Keratinocyte (primary cell): ENCODE results near the gene PTMA. TPM values are rescaled to one million over a fixed set of nuclear protein-coding genes. Genes with fewer than 3 reads are reported as not detected.
"Not testable (repeated sequence)": the region's sequence is repeated elsewhere in the genome, so short reads cannot be mapped to it uniquely, and the experiment has no call there.

ENCODE experiments used
- DNase-seq: peaks from one replicate; pipeline ENCODE4 v3.0.0-alpha.2; 2011; ENCODE audit warnings: low read depth, missing footprints, low spot score
- FAIRE-seq: peaks from 2 replicates; lab custom pipeline; 2011; peaks lifted over from hg19 to GRCh38; lab: Jason Lieb, UNC
- H2AFZ ChIP-seq: 2 replicates; pipeline ENCODE4 v1.6.0; 2012; ENCODE audit warnings: low read length, control low read depth, inconsistent platforms; ENCODE audit not compliant: control insufficient read depth
- H3K27ac ChIP-seq: 2 replicates; pipeline ENCODE4 v1.5.1; 2011; ENCODE audit warnings: low read length; ENCODE audit not compliant: control insufficient read depth, insufficient read depth
- H3K27me3 ChIP-seq: 3 replicates; pipeline ENCODE4 v1.6.0; 2011; ENCODE audit warnings: low read length; ENCODE audit not compliant: control insufficient read depth, insufficient read depth; ENCODE audit errors: extremely low read depth
- H3K36me3 ChIP-seq, 2 experiments: 2 replicates in 1 of 2; 3 replicates in 1 of 2; pipeline ENCODE4 v1.5.1; 2011; ENCODE audit warnings: low read length in 2 of 2, mild to moderate bottlenecking in 1 of 2; ENCODE audit not compliant: control insufficient read depth in 2 of 2, insufficient read depth in 2 of 2; ENCODE audit errors: extremely low read depth in 1 of 2
- H3K4me1 ChIP-seq: 3 replicates; pipeline ENCODE4 v1.5.1; 2011; ENCODE audit warnings: low read length; ENCODE audit not compliant: control insufficient read depth, insufficient read depth; ENCODE audit errors: extremely low read depth
- H3K4me2 ChIP-seq: 3 replicates; pipeline ENCODE4 v1.6.0; 2011; ENCODE audit warnings: low read depth, low read length; ENCODE audit not compliant: control insufficient read depth, insufficient read depth; ENCODE audit errors: extremely low read depth
- H3K4me3 ChIP-seq, 3 experiments: fragments of 200-600 bp in 1 of 3; sonication (generic) in 1 of 3; 2 replicates in 2 of 3; 3 replicates in 1 of 3; pipeline ENCODE4 v1.5.1; 2011 to 2016; ENCODE audit warnings: low read length in 3 of 3, mild to moderate bottlenecking in 3 of 3, control low read depth in 2 of 3, inconsistent platforms in 1 of 3, low read depth in 1 of 3, mixed read lengths in 1 of 3, mixed run types in 1 of 3, moderate library complexity in 1 of 3; ENCODE audit not compliant: control insufficient read depth in 2 of 3, insufficient read depth in 2 of 3; ENCODE audit errors: extremely low read depth in 1 of 3
- H3K79me2 ChIP-seq: 2 replicates; pipeline ENCODE4 v1.6.0; 2012; ENCODE audit warnings: low read length; ENCODE audit not compliant: control insufficient read depth, insufficient read depth
- H3K9ac ChIP-seq: 3 replicates; pipeline ENCODE4 v1.6.0; 2011; ENCODE audit warnings: low read length; ENCODE audit not compliant: control insufficient read depth, insufficient read depth; ENCODE audit errors: extremely low read depth
- H3K9me1 ChIP-seq: 3 replicates; pipeline ENCODE4 v1.6.0; 2011; ENCODE audit warnings: low read length; ENCODE audit not compliant: control insufficient read depth, insufficient read depth; ENCODE audit errors: extremely low read depth
- H3K9me3 ChIP-seq: 2 replicates; pipeline ENCODE4 v1.5.1; 2012; ENCODE audit warnings: low read depth, low read length; ENCODE audit not compliant: control insufficient read depth
- H4K20me1 ChIP-seq: 3 replicates; pipeline ENCODE4 v1.6.0; 2011; ENCODE audit warnings: low read length; ENCODE audit not compliant: control insufficient read depth, insufficient read depth; ENCODE audit errors: extremely low read depth
- CTCF ChIP-seq, 3 experiments: IDR thresholded peaks in 1 of 3; conservative IDR thresholded peaks in 1 of 3; optimal IDR thresholded peaks in 1 of 3; 2 replicates in 2 of 3; 3 replicates in 1 of 3; pipeline versions ENCODE3 to v1.5.1; 2011; ENCODE audit warnings: low read length in 3 of 3, mild to moderate bottlenecking in 3 of 3, moderate library complexity in 2 of 3, control low read depth in 1 of 3, inconsistent platforms in 1 of 3; ENCODE audit not compliant: insufficient read depth in 2 of 3; ENCODE audit errors: extremely low read depth in 1 of 3
- EZH2 ChIP-seq: IDR thresholded peaks from one replicate; pipeline ENCODE4 v1.6.1; 2012; ENCODE audit warnings: inconsistent platforms, mild to moderate bottlenecking, low read length, moderate library complexity
- dilution Hi-C: fragments of 300-500 bp; cut with MboI; formaldehyde crosslinking; loops from one replicate; pipeline ENCODE4 v1.7.0; 2020; ENCODE audit warnings: low sequenced_read_pairs; ENCODE audit not compliant: extremely low pct_ligation_motif_present
- polyA plus RNA-seq, 5 experiments: library from polyadenylated mRNA; depleted of rRNA in 3 of 5; stranded (reverse) in 3 of 5; stranded (forward) in 1 of 5; unstranded in 1 of 5; fragments of >200 nt; gene quantifications; 1 replicate in 1 of 5; 2 replicates in 3 of 5; 3 replicates in 1 of 5; pipeline versions ENCODE4 v1.2.1 to v1.2.3, GENCODE V29; 2011 to 2012; ENCODE audit warnings: missing spikeins in 2 of 5, low read depth in 1 of 5, low replicate concordance in 1 of 5

Gene PTMA
- polyA plus RNA-seq, 1 donor (not counting 4 experiments of a cell fraction or from before 2014, with no cell fraction given) = 598 TPM

DNA sequence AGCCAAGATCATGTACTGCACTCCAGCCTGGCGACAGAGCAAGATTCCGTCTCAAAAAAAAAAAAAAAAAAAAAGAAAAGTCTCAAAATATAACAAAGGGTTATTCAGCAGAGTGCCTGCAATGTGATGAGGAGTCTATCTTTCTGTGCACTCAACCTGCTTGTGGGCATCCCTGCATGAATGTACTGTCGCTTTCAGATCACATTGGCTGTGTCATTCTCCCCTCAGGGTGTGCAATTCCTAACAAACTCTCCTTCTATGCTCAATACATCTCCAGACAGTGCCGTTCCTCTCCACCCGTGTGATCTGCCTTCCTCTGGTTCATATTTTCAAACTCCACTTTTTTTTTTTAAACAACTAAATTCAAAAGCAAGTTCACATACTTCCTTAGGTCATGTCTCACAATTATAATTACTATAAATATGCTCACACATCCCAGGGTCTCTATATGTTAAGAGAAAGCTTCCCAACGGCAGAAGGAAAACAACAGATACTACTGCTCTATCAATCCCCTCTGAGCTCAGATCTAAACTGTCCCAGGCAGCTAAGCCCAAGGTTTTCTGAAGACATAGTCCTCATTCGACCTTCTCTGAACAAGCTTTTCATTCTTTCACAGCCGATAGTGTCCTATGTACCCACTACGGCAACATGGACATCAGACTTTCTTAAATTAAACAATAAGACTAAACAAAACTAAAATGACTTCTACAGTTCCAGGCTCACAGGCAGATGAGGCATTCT, 35.2 kb downstream of the PTMA start:
- no peak overlapping the region for H3K9ac ChIP-seq
- no peaks in the 10 kb centered on the region for H3K79me2 ChIP-seq
- DNase-seq (no peak), FAIRE-seq (no peak)
- no peak overlapping the region for H3K27ac ChIP-seq
- no peak overlapping the region for H3K4me3 ChIP-seq
- no peak for TF ChIP-seq EZH2
- TF ChIP-seq CTCF (optimal IDR thresholded peaks at IDR 0.05 in 1 of 3, IDR thresholded peaks at IDR 0.05 in 1 of 3, conservative IDR thresholded peaks at IDR 0.05 in 1 of 3; ENCODE audit: extremely low read depth in 1 of 3, insufficient read depth in 2 of 3, low read length in 3 of 3) = no peak
- H3K36me3 ChIP-seq = no peaks in the 10 kb centered on the region
- H3K27me3 ChIP-seq = peaks cover 4% of the 10 kb centered on the region
- dilution Hi-C loops = no loop called here
- no peaks in the 10 kb centered on the region for H3K4me1 ChIP-seq
- no peak overlapping the region for H3K4me2 ChIP-seq
- H3K9me3 ChIP-seq = no peaks in the 10 kb centered on the region
- H2AFZ ChIP-seq = no peak overlapping the region
- no peaks in the 10 kb centered on the region for H4K20me1 ChIP-seq
- no peaks in the 10 kb centered on the region for H3K9me1 ChIP-seq

GRCh38 chr2:231745303-231746038, 37.1 kb downstream of the PTMA start:
- dilution Hi-C loops = no loop called here
- FAIRE-seq = no peak

DNA sequence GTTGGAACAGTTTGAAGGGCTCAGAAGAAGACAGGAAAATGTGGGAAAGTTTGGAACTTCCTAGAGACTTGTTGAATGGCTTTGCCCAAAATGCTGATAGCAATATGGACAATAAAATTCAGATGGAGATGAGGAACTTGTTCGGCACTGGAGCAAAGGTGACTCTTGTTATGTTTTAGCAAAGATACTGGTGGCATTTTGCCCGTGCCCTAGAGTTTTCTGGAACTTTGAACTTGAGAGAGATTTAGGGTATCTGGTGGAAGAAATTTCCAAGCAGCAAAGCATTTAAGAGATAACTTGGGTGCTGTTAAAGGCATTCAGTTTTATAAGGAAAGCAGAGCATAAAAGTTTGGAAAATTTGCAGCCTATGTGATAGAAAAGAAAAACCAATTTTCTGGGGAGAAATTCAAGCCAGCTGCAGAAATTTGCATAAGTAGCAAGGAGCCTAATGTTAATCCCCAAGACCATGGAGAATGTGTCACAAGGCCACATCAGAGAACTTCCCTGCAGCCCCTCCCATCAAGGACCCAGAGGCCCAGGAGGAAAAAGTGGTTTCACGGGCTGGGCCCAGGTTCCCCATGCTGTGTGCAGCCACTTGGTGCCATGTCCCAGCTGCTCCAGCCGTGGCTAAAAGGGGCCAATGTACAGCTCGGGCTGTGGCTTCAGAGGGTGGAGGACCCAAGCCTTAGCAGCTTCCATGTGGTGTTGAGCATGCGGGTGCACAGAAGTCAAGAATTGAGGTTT, 40.0 kb downstream of the PTMA start:
- FAIRE-seq, DNase-seq, H3K9me3 ChIP-seq, H3K27ac ChIP-seq, H3K79me2 ChIP-seq, H3K27me3 ChIP-seq, H2AFZ ChIP-seq, dilution Hi-C loops, H3K4me1 ChIP-seq, H3K36me3 ChIP-seq, H4K20me1 ChIP-seq, H3K4me2 ChIP-seq, H3K9ac ChIP-seq, H3K9me1 ChIP-seq, H3K4me3 ChIP-seq: not testable (repeated sequence)

More at GRCh38 chr2:231745303-231746038, 37.1 kb downstream of the PTMA start:
- no peaks in the 10 kb centered on the region for H3K9me3 ChIP-seq
- H3K79me2 ChIP-seq = no peaks in the 10 kb centered on the region
- H3K4me2 ChIP-seq = no peak overlapping the region
- H3K9ac ChIP-seq = no peak overlapping the region
- TF ChIP-seq EZH2 = no peak
- no peak for TF ChIP-seq CTCF (optimal IDR thresholded peaks at IDR 0.05 in 1 of 3, IDR thresholded peaks at IDR 0.05 in 1 of 3, conservative IDR thresholded peaks at IDR 0.05 in 1 of 3; ENCODE audit: extremely low read depth in 1 of 3, insufficient read depth in 2 of 3, low read length in 3 of 3)
- no peak overlapping the region for H3K27ac ChIP-seq
- no peaks in the 10 kb centered on the region for H3K9me1 ChIP-seq
- no peaks in the 10 kb centered on the region for H3K4me1 ChIP-seq
- no peaks in the 10 kb centered on the region for H3K36me3 ChIP-seq
- H2AFZ ChIP-seq = no peak overlapping the region
- peaks cover 4% of the 10 kb centered on the region for H3K27me3 ChIP-seq
- no peak for DNase-seq
- no peak overlapping the region for H3K4me3 ChIP-seq
- no peaks in the 10 kb centered on the region for H4K20me1 ChIP-seq
